WI38 (cell line): ENCODE results near the gene ZNF829.

ENCODE experiments used
- H3K4me3 ChIP-seq: 2 replicates; pipeline ENCODE4 v1.5.1; 2011; ENCODE audit warnings: low read depth, mild to moderate bottlenecking, control low read depth, low read length
- CTCF ChIP-seq: IDR thresholded peaks from 2 replicates; pipeline ENCODE4 v1.5.1; 2012; ENCODE audit warnings: low read depth, mild to moderate bottlenecking, control low read depth, low read length

Gene ZNF829

GRCh38 chr19:36916991-36917390 is 900 bp upstream of the ZNF829 start:
- no peak for TF ChIP-seq CTCF
- H3K4me3 ChIP-seq: peak overlapping the region; percentile 71

- no peak overlapping the region for H3K4me3 ChIP-seq
- TF ChIP-seq CTCF: no peak
These were observed 17.7 kb downstream of the ZNF829 start for GRCh38 chr19:36898422-36898821.

- no peak overlapping the region for H3K4me3 ChIP-seq
- no peak for TF ChIP-seq CTCF
These were observed 21.2 kb downstream of the ZNF829 start for GRCh38 chr19:36894849-36895383.

GRCh38 chr19:36891768-36892357 is 24.2 kb downstream of the ZNF829 start:
- H3K4me3 ChIP-seq: no peak overlapping the region
- no peak for TF ChIP-seq CTCF

- no peak overlapping the region for H3K4me3 ChIP-seq
- TF ChIP-seq CTCF: no peak
These were observed 38.8 kb downstream of the ZNF829 start for GRCh38 chr19:36876993-36877938.

- TF ChIP-seq CTCF: no peak
- no peak overlapping the region; the same call in 1 of the 2 replicates for H3K4me3 ChIP-seq
These were observed 64.2 kb downstream of the ZNF829 start for GRCh38 chr19:36851898-36852297.
